ENCODE results near the gene PLA2G4B.
A peak's percentile ranks its signal among the peaks of the same experiment; 100 is the strongest.

The PLA2G4B gene

DNA sequence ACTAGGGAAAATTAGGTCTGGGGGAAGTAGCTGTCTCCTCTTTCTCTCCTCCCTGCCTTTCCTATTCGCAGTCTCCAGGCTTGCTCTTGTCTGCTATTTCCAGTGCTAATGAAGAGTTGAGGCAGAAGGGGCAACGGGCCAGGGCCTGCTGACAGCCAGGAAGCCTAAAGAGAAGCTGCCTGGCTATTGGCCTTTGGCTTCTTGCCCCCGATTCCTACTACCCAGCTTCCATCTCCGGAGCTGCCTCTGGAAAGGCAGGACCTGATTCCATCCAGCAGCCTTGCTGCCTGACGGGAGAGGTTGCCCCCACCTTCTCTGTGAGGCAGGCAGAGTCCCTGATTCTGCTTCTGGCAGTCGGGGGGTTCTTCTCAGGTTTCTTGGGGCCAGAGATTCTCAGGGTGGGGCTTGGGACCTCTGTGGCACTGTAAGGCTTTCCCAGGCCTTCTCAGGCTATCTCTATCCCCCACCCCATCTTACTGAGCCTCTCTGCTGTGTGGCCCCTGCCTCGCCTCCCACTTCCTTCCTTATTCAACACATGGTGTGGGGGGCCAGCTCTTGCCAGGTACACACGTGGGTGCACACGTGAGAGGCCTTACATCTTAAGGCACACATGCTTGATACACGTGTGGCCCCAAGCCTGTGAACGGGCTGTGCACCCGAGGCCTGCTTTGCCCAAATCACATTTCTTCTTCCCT is 29.0 kb upstream of the PLA2G4B start:
- no peak for DNase-seq (ENCODE audit: low read depth)

DNA sequence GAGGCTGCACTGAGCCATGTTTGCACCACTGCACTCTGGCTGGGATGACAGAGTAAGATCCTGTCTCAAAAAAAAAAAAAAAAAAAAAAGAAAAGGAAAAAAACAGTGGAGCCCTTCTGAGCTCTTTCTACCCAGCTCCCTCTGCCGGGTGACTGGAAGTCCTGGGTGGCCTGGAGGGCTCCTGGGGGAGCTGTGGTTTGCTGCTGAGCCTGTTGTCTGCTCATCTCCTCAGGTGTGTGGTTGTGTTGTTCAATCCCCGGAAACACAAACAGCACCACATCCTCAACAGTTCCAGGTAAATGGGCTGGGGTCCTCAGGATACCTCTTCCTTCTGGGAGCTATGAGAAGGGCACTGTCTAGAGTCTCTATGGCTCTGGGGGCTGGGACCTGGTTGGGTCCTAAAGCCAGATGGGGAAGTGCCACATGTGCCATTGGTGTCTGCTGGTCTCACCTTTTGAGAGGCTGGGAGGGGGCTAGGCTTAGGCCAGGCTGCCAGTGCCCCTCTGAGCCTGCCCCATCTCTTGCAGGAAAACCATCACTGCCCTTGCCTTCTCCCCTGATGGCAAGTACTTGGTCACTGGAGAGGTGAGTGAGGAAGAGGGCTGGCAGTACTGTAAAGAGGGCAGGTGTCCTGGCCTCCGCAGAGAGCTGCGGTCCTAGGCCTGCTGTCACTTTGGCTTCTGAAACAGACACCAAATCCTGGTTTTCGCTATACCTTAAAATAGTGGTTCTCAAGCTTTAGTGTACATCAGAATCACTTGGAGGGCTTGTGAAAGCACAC is 27.8 kb upstream of the PLA2G4B start:
- no peak for DNase-seq (ENCODE audit: low read depth)

GRCh38 chr15:41811432-41812195 is 27.0 kb upstream of the PLA2G4B start:
- peak; percentile 45 for DNase-seq (ENCODE audit: low read depth)

- no peak for DNase-seq (ENCODE audit: low read depth)
These were observed 25.7 kb upstream of the PLA2G4B start for GRCh38 chr15:41812820-41813375.

DNA sequence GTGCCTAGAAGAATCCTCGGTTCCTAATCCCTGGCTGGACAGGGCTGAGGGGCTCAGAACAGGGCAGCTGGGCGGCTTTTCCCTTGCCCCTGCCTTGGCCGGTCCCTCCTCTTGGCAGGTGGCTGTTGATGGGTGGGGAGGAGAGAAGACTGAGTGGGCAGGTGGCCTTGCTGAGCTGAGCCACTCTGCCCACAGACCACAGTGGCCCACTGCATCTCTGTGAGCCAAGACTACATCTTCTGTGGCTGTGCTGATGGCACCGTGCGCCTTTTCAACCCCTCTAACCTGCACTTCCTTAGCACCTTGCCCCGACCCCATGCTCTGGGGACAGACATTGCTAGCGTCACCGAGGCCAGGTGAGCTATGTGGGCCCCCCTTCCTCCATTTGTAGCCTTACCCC is 25.2 kb upstream of the PLA2G4B start:
- no peak for DNase-seq (ENCODE audit: low read depth)

- DNase-seq (ENCODE audit: low read depth) = no peak
These were observed 24.1 kb upstream of the PLA2G4B start for GRCh38 chr15:41814534-41814933.

DNA sequence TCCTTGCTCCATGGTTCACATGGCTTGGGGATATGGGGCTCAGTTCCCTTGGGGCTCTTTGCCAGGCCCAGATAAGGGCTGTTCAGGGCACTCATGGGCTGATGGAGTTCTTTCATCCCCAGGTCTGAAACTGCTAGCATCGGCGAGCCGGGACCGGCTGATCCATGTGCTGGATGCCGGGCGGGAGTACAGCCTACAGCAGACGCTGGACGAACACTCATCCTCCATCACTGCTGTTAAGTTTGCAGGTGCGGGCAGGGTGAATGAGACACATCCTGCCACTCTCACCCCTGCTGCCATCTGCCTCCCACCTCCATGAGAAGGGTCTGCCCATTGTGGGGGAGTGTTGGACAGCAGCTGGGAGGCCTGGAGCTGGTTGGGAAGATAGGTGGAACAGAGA is 21.9 kb upstream of the PLA2G4B start:
- no peak for DNase-seq (ENCODE audit: low read depth)

DNA sequence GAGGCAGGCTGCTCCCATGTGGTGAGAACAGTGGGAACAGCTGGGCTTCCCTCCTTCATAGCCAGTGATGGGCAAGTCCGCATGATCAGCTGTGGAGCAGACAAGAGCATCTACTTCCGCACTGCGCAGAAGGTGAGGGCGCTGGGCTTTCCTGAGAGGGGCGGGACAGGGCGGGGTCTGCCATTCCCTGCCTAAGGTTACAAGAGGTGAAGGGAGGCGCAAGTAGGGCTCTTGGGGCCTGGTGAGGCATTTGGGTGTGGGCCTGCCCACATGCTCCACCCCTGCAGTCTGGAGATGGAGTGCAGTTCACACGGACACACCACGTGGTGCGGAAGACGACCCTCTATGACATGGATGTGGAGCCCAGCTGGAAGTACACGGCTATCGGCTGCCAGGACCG is 21.3 kb upstream of the PLA2G4B start:
- DNase-seq (ENCODE audit: low read depth) = no peak

GRCh38 chr15:41817781-41818180 is 20.9 kb upstream of the PLA2G4B start:
- DNase-seq (ENCODE audit: low read depth) = no peak

DNA sequence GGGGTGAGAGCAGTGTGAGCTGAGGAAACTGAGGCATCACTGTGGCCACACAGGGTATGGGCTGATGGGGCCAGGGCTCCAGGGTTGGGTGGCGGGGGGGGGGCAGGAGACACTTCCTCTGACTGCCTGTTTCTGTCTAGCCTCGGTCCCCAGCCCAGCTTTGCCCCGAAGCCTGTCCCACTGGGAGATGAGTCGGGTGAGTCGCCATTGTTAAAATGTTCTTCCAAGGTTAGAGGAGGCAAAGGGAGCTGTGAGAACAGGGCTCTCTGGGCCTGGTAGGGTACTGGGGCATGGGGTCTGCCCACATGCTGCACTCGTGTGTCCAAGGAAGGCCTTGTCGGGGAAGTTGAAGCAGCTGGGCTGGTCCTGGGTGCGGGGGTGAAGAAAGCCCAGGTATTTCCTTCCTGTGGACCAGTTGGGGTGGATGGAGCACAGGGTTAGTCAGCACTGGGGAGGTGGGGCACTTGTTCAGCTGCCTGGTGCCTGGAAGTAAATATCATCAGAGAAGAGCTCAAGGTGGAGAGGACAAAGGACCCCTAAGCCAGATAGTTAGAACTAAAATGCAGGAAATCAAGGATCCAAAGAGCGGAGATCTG is 19.1 kb upstream of the PLA2G4B start:
- no peak for DNase-seq (ENCODE audit: low read depth)

GRCh38 chr15:41820791-41821423 is 17.7 kb upstream of the PLA2G4B start:
- DNase-seq (ENCODE audit: low read depth) = no peak

DNA sequence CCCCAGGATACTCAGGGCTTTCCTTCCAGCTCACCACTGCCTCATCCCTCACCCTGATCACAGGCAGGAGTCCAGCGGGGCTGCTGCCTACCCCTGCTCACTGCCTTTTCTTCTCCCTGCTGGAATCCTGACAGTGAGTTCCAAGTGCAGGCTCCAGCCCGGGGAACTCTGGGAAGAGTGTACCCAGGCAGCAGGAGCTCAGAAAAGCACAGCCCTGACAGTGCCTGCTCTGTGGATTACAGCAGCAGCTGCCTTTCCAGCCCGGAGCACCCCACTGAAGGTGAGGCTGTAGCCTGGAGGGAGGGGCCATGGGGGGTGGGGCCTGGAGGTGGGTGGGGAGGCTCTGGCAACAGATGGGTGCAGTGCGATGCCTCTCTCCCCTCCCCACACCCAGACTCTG is 16.8 kb upstream of the PLA2G4B start:
- DNase-seq (ENCODE audit: low read depth) = no peak

- DNase-seq (ENCODE audit: low read depth) = no peak
These were observed 16.2 kb upstream of the PLA2G4B start for GRCh38 chr15:41822471-41822870.

GRCh38 chr15:41822957-41823356 is 15.7 kb upstream of the PLA2G4B start:
- DNase-seq (ENCODE audit: low read depth) = no peak

- no peak for DNase-seq (ENCODE audit: low read depth)
These were observed 15.1 kb upstream of the PLA2G4B start for GRCh38 chr15:41823502-41823901.

GRCh38 chr15:41824062-41824745 is 14.4 kb upstream of the PLA2G4B start:
- no peak for DNase-seq (ENCODE audit: low read depth)

DNA sequence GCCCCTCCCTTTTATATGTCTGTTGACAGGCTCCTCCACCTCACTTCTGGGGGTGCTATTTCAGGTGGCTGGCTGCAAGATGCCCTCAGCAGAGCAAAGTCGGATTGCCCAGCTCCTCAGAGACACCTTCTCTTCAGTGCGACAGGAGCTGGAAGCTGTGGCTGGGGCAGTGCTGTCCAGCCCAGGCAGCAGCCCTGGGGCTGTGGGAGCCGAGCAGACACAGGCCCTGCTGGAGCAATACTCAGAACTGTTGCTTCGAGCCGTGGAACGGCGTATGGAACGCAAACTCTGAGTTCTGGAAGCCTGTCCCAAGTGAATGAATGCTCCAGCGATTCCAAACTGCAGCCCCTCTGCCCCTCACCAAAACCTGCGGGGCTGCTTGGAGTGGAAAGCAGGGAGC is 13.5 kb upstream of the PLA2G4B start:
- DNase-seq (ENCODE audit: low read depth) = no peak

DNA sequence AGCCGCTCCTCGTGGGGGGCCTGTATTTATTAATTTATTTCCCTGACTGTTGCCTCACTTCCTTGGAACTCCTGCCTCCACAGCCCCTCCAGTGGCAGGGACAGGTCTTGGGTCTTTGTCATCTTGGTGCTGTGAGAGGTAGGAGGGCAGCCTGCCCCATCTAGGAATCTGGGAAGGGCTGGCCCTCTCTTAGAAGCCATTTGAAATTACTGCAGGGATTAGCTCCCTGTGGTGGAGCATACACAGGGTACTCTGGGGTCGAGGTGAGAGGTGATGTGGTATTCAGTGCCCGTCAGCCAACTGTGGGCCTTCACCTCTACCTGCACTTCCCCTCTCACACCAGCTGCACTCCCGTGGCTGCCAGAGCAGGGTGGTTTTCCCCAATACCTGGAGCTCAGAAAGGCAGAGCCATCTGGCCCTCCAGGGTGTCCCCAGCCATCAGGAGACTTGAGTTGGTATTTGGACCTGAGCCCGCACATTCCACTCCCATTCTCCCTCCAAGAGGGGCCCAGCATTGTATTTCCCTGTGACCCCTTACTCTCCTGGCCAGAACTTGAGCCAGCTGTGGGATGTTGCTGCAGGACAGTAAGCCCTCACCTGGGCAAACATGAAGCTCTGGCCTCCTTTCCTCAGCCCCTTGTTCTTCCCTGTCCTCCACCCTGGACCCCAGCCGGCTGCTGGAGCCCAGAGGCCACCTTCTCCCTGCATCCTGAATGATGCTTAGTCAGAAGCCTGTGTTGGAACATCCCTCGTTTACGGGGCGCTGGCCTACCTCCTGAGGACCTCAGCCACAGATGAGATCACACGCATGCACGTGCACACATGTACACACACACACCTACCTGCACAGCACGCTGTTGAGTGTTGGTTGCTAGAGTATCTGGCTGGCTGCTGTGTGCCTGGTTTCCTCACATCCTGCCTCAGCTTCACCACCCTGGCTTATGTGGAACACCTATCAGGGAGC is 12.8 kb upstream of the PLA2G4B start:
- DNase-seq (ENCODE audit: low read depth) = no peak

- DNase-seq (ENCODE audit: low read depth) = peak; percentile 13
These were observed 11.3 kb upstream of the PLA2G4B start for GRCh38 chr15:41827290-41827879.
